ENCODE results near the gene LRRD1.
"Not testable (repeated sequence)": the region's sequence is repeated elsewhere in the genome, so short reads cannot be mapped to it uniquely, and the experiment has no call there.

Gene LRRD1

GRCh38 chr7:92178928-92179924, at the start of gene LRRD1:
LRRD1 (minus strand) TSS chr7:92179142; CDS start chr7:92165202, 13,940 bp downstream.
- peak; percentile 88 for DNase-seq

- DNase-seq = no peak
Measured at GRCh38 chr7:92228742-92229141, 49.8 kb upstream of the LRRD1 start.

- no peak for DNase-seq
Measured at GRCh38 chr7:92228100-92228499, 49.2 kb upstream of the LRRD1 start.

GRCh38 chr7:92226981-92227380, 48.0 kb upstream of the LRRD1 start:
- no peak for DNase-seq

- DNase-seq = no peak
Measured at GRCh38 chr7:92221766-92222165, 42.8 kb upstream of the LRRD1 start.

GRCh38 chr7:92206672-92207071, 27.7 kb upstream of the LRRD1 start:
- no peak for DNase-seq

- DNase-seq = no peak
Measured at GRCh38 chr7:92205987-92206386, 27.0 kb upstream of the LRRD1 start.

- no peak for DNase-seq
Measured at GRCh38 chr7:92200791-92201190, 21.8 kb upstream of the LRRD1 start.

- DNase-seq = no peak
Measured at GRCh38 chr7:92192326-92192725, 13.4 kb upstream of the LRRD1 start.

GRCh38 chr7:92189246-92189645, 10.3 kb upstream of the LRRD1 start:
- not testable (repeated sequence) for DNase-seq

GRCh38 chr7:92184294-92184693, 5.4 kb upstream of the LRRD1 start:
- DNase-seq = not testable (repeated sequence)

- DNase-seq = no peak
Measured at GRCh38 chr7:92177362-92177761, 1.6 kb downstream of the LRRD1 start.

GRCh38 chr7:92169529-92169928, 9.4 kb downstream of the LRRD1 start:
- not testable (repeated sequence) for DNase-seq

- no peak for DNase-seq
Measured at GRCh38 chr7:92161271-92161670, 17.7 kb downstream of the LRRD1 start.

GRCh38 chr7:92158660-92159575, 20.0 kb downstream of the LRRD1 start:
- DNase-seq = no peak

GRCh38 chr7:92156990-92157389, 22.0 kb downstream of the LRRD1 start:
- DNase-seq = no peak

GRCh38 chr7:92155108-92155739, 23.7 kb downstream of the LRRD1 start:
- DNase-seq = no peak

- no peak for DNase-seq
Measured at GRCh38 chr7:92150450-92151017, 28.4 kb downstream of the LRRD1 start.

- no peak for DNase-seq
Measured at GRCh38 chr7:92149736-92150239, 29.2 kb downstream of the LRRD1 start.

GRCh38 chr7:92143192-92143880, 35.6 kb downstream of the LRRD1 start:
- DNase-seq = not testable (repeated sequence)

- not testable (repeated sequence) for DNase-seq
Measured at GRCh38 chr7:92142791-92143190, 36.2 kb downstream of the LRRD1 start.

GRCh38 chr7:92141161-92141560, 37.8 kb downstream of the LRRD1 start:
- DNase-seq = no peak
